ENCODE measurements around the gene UBR4. TPM values are rescaled to one million over a fixed set of nuclear protein-coding genes. Genes with fewer than 3 reads are reported as not detected.

Gene UBR4
- total and polyA plus RNA-seq, 4 donors, result 103 to 182 (median 123) TPM

DNA sequence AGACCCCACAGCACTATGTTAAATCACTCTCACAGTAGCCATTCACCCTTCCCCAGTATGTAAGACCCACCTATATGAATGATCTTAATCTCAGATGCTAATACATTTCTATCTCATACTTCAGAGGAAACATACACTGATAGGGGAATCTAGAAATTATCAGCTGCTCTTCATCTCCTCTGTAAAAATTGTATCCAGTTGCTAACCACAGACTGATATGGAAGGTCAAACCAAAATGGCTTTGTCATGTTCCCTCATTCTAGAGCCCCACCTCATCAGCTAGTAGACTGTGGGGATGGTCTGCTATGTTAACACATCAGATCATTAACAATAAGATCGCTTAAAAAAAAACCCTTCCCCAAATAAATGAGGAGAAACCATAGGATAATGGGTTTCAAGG lies 71.7 kb downstream of the UBR4 start:
- H3K27ac ChIP-seq (ENCODE audit: low read depth, low read length), result no peak overlapping the region
- WGBS (ENCODE audit: insufficient coverage), result no CpG with 5 or more reads among the region's 1 CpG
- H3K27me3 ChIP-seq (ENCODE audit: control insufficient read depth, insufficient read depth, low read length), result no peaks in the 10 kb centered on the region
- DNase-seq (ENCODE audit: low read depth in 4 of 6, low spot score in 6 of 6), result no peak
- no peaks in the 10 kb centered on the region for H3K4me1 ChIP-seq (ENCODE audit: control insufficient read depth, insufficient read depth, low read length)
- no peaks in the 10 kb centered on the region for H3K9me3 ChIP-seq (ENCODE audit: control insufficient read depth, insufficient read depth, low read length)
- H3K4me3 ChIP-seq (ENCODE audit: low read depth, low read length), result no peak overlapping the region
- H3K36me3 ChIP-seq (ENCODE audit: control insufficient read depth, insufficient read depth, low read length), result peaks cover 50% of the 10 kb centered on the region

DNA sequence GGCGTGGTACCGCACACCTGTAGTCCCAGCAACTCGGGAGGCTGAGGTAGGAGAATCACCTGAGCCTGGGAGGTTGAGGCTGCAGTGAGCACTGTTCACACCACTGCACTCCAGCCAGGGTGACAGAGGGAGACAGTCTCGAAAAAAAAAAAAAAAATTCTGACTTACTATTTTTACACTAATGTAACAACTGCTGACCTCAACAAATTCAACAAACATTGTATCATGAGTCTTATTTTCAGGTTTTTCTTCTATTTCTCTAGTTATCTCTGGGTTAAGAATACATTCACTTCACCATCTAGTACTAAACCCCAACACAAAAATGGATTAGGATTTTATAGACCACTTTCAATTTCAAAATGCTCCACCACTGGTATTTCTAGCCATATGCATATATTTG lies 72.9 kb downstream of the UBR4 start:
- no peaks in the 10 kb centered on the region for H3K9me3 ChIP-seq (ENCODE audit: control insufficient read depth, insufficient read depth, low read length)
- H3K4me1 ChIP-seq (ENCODE audit: control insufficient read depth, insufficient read depth, low read length), result no peaks in the 10 kb centered on the region
- no peak for DNase-seq (ENCODE audit: low read depth in 4 of 6, low spot score in 6 of 6)
- H3K4me3 ChIP-seq (ENCODE audit: low read depth, low read length), result no peak overlapping the region
- no peaks in the 10 kb centered on the region for H3K27me3 ChIP-seq (ENCODE audit: control insufficient read depth, insufficient read depth, low read length)
- WGBS (ENCODE audit: insufficient coverage), result 100% methylated on average over 1 of the region's 4 CpGs
- H3K27ac ChIP-seq (ENCODE audit: low read depth, low read length), result no peak overlapping the region
- peaks cover 46% of the 10 kb centered on the region for H3K36me3 ChIP-seq (ENCODE audit: control insufficient read depth, insufficient read depth, low read length)

DNA sequence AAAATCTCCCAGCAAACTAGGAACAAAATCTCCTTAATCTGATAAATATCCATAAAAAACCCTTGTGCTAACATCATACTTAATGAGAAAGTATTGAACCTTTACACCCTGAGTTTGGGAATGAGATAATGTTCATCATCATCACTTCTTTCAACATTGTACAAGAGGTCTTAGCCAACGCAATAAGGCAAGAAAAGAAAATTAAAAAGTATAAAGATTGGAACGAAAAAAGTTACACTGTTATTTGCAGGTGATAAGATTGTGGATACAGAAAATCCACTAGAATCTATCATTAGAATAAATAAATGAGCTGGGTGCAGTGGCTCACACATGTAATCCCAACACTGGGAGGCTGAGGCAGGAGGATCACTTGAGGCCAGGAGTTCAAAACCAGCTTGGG lies 76.7 kb downstream of the UBR4 start:
- Histone ChIP-seq H3K27me3 (ENCODE audit: control insufficient read depth, insufficient read depth, low read length) (no peaks in the 10 kb centered on the region), H3K4me3 (ENCODE audit: low read depth, low read length) (no peak overlapping the region), H3K36me3 (ENCODE audit: control insufficient read depth, insufficient read depth, low read length) (peaks cover 42% of the 10 kb centered on the region), H3K9me3 (ENCODE audit: control insufficient read depth, insufficient read depth, low read length) (no peaks in the 10 kb centered on the region), H3K27ac (ENCODE audit: low read depth, low read length) (no peak overlapping the region), H3K4me1 (ENCODE audit: control insufficient read depth, insufficient read depth, low read length) (no peaks in the 10 kb centered on the region)
- no peak for DNase-seq (ENCODE audit: low read depth in 4 of 6, low spot score in 6 of 6)
- WGBS (ENCODE audit: insufficient coverage), result no CpG with 5 or more reads among the region's 2 CpGs

DNA sequence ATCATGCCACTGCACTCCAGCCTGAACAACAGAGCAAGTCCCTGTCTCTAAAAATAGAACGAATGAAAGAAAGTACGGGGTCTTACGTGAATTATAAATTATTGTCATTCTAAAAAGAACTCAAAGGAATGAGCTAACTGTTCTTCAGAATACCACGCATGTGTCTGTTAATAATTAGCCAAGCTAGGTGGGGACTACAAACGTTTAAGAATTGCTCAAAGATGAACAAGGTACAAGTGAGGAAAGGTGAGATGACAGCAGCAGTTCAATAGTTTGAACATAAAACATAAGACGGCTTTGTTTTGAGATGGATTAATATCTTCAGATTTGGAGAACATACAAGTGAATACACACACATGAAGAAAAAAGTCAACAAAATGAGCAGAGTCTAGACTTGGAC lies 79.6 kb downstream of the UBR4 start:
- no peak overlapping the region for H3K4me3 ChIP-seq (ENCODE audit: low read depth, low read length)
- peaks cover 55% of the 10 kb centered on the region for H3K36me3 ChIP-seq (ENCODE audit: control insufficient read depth, insufficient read depth, low read length)
- no peaks in the 10 kb centered on the region for H3K4me1 ChIP-seq (ENCODE audit: control insufficient read depth, insufficient read depth, low read length)
- H3K27me3 ChIP-seq (ENCODE audit: control insufficient read depth, insufficient read depth, low read length), result no peaks in the 10 kb centered on the region
- 86% methylated on average over 1 of the region's 6 CpGs for WGBS (ENCODE audit: insufficient coverage)
- no peak overlapping the region for H3K27ac ChIP-seq (ENCODE audit: low read depth, low read length)
- H3K9me3 ChIP-seq (ENCODE audit: control insufficient read depth, insufficient read depth, low read length), result no peaks in the 10 kb centered on the region
- DNase-seq (ENCODE audit: low read depth in 4 of 6, low spot score in 6 of 6), result no peak

DNA sequence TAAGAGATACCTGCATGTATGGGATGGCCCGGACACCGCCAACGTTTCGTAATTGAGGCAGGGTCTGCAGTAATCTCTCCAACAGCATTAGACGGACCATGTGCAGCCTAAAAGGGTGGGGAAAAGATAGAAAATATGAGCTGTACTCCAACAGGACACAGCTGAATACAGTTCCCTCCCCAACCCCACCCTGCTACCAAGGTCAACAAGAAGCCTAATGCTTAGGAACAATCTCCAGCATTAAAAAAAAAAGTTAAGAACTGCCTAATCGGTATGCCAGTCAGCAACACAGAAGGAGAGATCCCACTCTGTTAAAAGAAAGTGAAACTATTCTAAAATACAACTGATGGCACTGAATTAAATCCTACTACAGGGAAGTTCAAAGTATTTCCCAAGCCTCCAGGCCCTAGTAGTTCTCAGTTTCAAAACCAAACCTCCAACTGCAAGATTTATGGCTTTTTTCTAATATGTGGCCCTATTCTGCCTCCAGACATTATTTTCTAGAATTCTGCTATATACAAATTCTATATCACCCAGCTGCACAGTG lies 81.0 kb downstream of the UBR4 start:
- no peak for DNase-seq (ENCODE audit: low read depth in 4 of 6, low spot score in 6 of 6)
- WGBS (ENCODE audit: insufficient coverage), result 82% methylated on average over 2 of the region's 6 CpGs
- Histone ChIP-seq H3K27me3 (ENCODE audit: control insufficient read depth, insufficient read depth, low read length) (no peaks in the 10 kb centered on the region), H3K4me1 (ENCODE audit: control insufficient read depth, insufficient read depth, low read length) (no peaks in the 10 kb centered on the region), H3K9me3 (ENCODE audit: control insufficient read depth, insufficient read depth, low read length) (no peaks in the 10 kb centered on the region), H3K27ac (ENCODE audit: low read depth, low read length) (no peak overlapping the region), H3K36me3 (ENCODE audit: control insufficient read depth, insufficient read depth, low read length) (peaks cover 64% of the 10 kb centered on the region), H3K4me3 (ENCODE audit: low read depth, low read length) (no peak overlapping the region)

DNA sequence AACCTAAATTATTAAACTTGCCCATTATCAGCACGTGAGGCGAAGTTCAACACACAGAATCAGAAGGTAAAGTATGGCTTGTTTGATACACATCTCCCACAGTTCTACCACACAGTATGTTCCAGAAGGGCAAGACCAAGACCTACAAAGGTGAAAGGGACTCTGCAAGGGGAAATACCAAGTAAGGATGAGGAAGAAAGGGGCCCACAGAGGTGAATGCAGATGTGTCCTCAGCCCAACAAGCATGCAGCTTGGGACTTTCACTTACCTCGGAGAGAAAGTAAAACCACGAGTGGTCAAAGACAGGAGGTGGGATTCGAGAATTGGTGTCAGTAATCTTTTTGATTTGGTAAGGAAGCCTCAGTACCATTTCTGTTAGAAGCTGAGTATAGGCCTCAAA lies 85.8 kb downstream of the UBR4 start:
- 90% methylated on average over 3 of the region's 5 CpGs for WGBS (ENCODE audit: insufficient coverage)
- DNase-seq (ENCODE audit: low read depth in 4 of 6, low spot score in 6 of 6), result no peak
- Histone ChIP-seq H3K9me3 (ENCODE audit: control insufficient read depth, insufficient read depth, low read length) (no peaks in the 10 kb centered on the region), H3K4me1 (ENCODE audit: control insufficient read depth, insufficient read depth, low read length) (no peaks in the 10 kb centered on the region), H3K36me3 (ENCODE audit: control insufficient read depth, insufficient read depth, low read length) (peaks cover 76% of the 10 kb centered on the region), H3K27ac (ENCODE audit: low read depth, low read length) (no peak overlapping the region), H3K27me3 (ENCODE audit: control insufficient read depth, insufficient read depth, low read length) (no peaks in the 10 kb centered on the region), H3K4me3 (ENCODE audit: low read depth, low read length) (no peak overlapping the region)

DNA sequence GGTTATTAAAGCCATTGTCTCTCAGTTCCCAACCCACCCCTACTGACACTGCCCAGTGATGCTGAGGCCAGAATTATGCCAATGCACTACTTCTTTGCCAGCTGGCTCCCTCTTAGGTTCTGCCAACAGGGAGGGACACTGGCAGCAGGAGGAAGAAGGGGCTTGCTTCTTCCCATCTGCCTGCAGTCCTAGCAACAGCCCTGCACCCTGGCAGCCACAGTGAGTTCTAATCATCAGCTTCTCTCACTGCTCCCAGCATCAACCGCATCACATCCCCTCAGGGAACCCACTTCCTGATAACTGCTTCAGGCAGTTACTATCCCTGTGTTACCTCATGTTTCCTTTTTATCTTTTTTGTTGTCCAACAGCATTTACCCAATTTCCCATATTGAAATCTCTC lies 86.2 kb downstream of the UBR4 start:
- no peaks in the 10 kb centered on the region for H3K9me3 ChIP-seq (ENCODE audit: control insufficient read depth, insufficient read depth, low read length)
- WGBS (ENCODE audit: insufficient coverage), result 43% methylated on average over 1 of the region's 1 CpG
- H3K4me3 ChIP-seq (ENCODE audit: low read depth, low read length), result no peak overlapping the region
- H3K27ac ChIP-seq (ENCODE audit: low read depth, low read length), result no peak overlapping the region
- DNase-seq (ENCODE audit: low read depth in 4 of 6, low spot score in 6 of 6), result peak in 5 of 6 donors; percentile 31 to 79 (median 43)
- peaks cover 72% of the 10 kb centered on the region for H3K36me3 ChIP-seq (ENCODE audit: control insufficient read depth, insufficient read depth, low read length)
- H3K4me1 ChIP-seq (ENCODE audit: control insufficient read depth, insufficient read depth, low read length), result no peaks in the 10 kb centered on the region
- no peaks in the 10 kb centered on the region for H3K27me3 ChIP-seq (ENCODE audit: control insufficient read depth, insufficient read depth, low read length)

DNA sequence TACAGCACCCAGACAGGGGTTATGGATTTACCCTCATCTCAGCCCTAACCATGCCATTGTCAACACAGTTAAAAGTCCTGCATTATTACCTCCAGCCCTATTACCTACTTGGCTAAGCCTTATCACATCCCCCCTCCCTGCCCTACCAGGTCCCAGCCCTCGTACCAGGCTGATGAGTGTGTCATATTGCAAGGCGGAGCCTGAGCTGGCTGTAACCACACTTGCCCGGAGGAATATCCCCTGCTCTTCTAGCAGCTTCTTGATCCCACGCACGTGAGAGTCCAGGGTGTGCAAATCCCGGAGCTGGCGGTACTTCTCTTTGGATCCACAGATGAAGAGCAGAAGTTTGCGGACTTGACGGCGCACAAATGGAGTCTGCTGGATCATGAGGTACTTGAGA lies 87.4 kb downstream of the UBR4 start:
- Histone ChIP-seq H3K36me3 (ENCODE audit: control insufficient read depth, insufficient read depth, low read length) (peaks cover 74% of the 10 kb centered on the region), H3K4me1 (ENCODE audit: control insufficient read depth, insufficient read depth, low read length) (no peaks in the 10 kb centered on the region), H3K27ac (ENCODE audit: low read depth, low read length) (no peak overlapping the region), H3K9me3 (ENCODE audit: control insufficient read depth, insufficient read depth, low read length) (no peaks in the 10 kb centered on the region), H3K27me3 (ENCODE audit: control insufficient read depth, insufficient read depth, low read length) (no peaks in the 10 kb centered on the region), H3K4me3 (ENCODE audit: low read depth, low read length) (no peak overlapping the region)
- 100% methylated on average over 5 of the region's 10 CpGs for WGBS (ENCODE audit: insufficient coverage)
- DNase-seq (ENCODE audit: low read depth in 4 of 6, low spot score in 6 of 6), result no peak

DNA sequence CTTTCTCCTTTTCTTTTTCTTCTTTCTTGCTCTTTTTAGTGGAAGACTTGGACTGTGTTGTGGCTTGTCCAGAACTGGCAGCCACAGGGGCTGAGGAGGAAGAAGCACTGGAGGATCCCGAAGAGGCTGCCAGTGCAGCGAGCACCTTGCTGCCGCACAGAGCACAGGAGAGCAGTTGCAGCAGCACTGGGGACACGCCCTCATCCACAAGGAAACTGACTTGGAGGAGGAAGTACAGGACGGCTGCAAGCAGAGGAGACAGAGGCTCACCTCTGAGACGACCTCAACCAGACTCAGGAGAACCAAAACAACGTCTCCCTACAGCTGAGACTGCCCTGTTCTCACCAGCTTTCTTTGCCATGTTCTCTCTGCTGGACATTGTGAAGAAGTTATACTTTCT lies 88.9 kb downstream of the UBR4 start:
- 89% methylated on average over 4 of the region's 7 CpGs for WGBS (ENCODE audit: insufficient coverage)
- Histone ChIP-seq H3K27ac (ENCODE audit: low read depth, low read length) (no peak overlapping the region), H3K4me3 (ENCODE audit: low read depth, low read length) (no peak overlapping the region), H3K9me3 (ENCODE audit: control insufficient read depth, insufficient read depth, low read length) (no peaks in the 10 kb centered on the region), H3K27me3 (ENCODE audit: control insufficient read depth, insufficient read depth, low read length) (no peaks in the 10 kb centered on the region), H3K4me1 (ENCODE audit: control insufficient read depth, insufficient read depth, low read length) (no peaks in the 10 kb centered on the region), H3K36me3 (ENCODE audit: control insufficient read depth, insufficient read depth, low read length) (peaks cover 73% of the 10 kb centered on the region)
- no peak for DNase-seq (ENCODE audit: low read depth in 4 of 6, low spot score in 6 of 6)

DNA sequence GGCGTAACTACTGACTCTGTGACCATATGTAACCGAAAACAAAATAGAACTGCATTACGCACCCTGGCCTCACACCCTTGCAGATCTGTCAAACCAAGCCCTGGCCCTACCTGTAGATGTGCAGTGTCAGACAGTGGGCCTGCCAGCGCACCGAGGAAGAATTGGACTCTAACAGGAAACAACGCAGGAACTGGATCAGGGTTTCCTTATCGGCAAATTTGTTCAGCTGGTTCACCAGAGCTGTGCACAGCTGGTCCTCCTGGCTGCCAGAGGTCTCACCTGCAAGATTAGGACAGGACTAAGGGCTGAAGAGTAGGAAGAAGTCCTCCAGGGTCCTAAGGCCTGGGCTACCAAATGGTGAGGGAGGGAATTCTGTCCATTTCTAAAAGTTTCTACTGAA lies 90.0 kb downstream of the UBR4 start:
- WGBS (ENCODE audit: insufficient coverage), result 97% methylated on average over 7 of the region's 7 CpGs
- no peaks in the 10 kb centered on the region for H3K27me3 ChIP-seq (ENCODE audit: control insufficient read depth, insufficient read depth, low read length)
- no peak for DNase-seq (ENCODE audit: low read depth in 4 of 6, low spot score in 6 of 6)
- no peaks in the 10 kb centered on the region for H3K4me1 ChIP-seq (ENCODE audit: control insufficient read depth, insufficient read depth, low read length)
- no peak overlapping the region for H3K4me3 ChIP-seq (ENCODE audit: low read depth, low read length)
- H3K27ac ChIP-seq (ENCODE audit: low read depth, low read length), result no peak overlapping the region
- H3K9me3 ChIP-seq (ENCODE audit: control insufficient read depth, insufficient read depth, low read length), result no peaks in the 10 kb centered on the region
- peaks cover 73% of the 10 kb centered on the region for H3K36me3 ChIP-seq (ENCODE audit: control insufficient read depth, insufficient read depth, low read length)

Measured in spinal cord (tissue), 10 donors.